ENCODE results near the gene C1R. TPM values are rescaled to one million over a fixed set of nuclear protein-coding genes. Genes with fewer than 3 reads are reported as not detected.
A peak's percentile ranks its signal among the peaks of the same experiment; 100 is the strongest.
"Not testable (repeated sequence)": the region's sequence is repeated elsewhere in the genome, so short reads cannot be mapped to it uniquely, and the experiment has no call there.

The C1R gene
- total and polyA plus RNA-seq, 4 donors: 148 to 1,570 (median 964) TPM

- ATAC-seq (ENCODE audit: low FRiP score): no peak
- intact Hi-C loops (cut with DNase I): no loop called here
- no peak for DNase-seq
- H3K27me3 ChIP-seq (ENCODE audit: control insufficient read depth in 1 of 2, insufficient read depth in 2 of 2, low read length in 1 of 2): no peaks in the 10 kb centered on the region
- WGBS, 2 donors: 68% methylated on average over 3 of the region's 3 CpGs
- H3K4me1 ChIP-seq (ENCODE audit: control insufficient read depth in 1 of 2, insufficient read depth in 2 of 2, low read length in 2 of 2): no peaks in the 10 kb centered on the region
- no peaks in the 10 kb centered on the region for H3K9me3 ChIP-seq (ENCODE audit: control insufficient read depth, low read length)
- peaks cover 0 to 2% of the 10 kb centered on the region in 2 donors for H3K36me3 ChIP-seq (ENCODE audit: control insufficient read depth in 1 of 2, insufficient read depth in 2 of 2, low read length in 1 of 2)
- H3K27ac ChIP-seq (ENCODE audit: low read depth in 1 of 2, low read length in 2 of 2): no peak overlapping the region
- H3K4me3 ChIP-seq (ENCODE audit: low read length in 2 of 2): no peak overlapping the region
Observed at GRCh38 chr12:7064516-7064915, 27.7 kb downstream of the C1R start.

GRCh38 chr12:7061596-7061995, 30.6 kb downstream of the C1R start:
- DNase-seq: no peak
- Histone ChIP-seq H3K4me3 (ENCODE audit: low read length in 2 of 2) (no peak overlapping the region), H3K9me3 (ENCODE audit: control insufficient read depth, low read length) (no peaks in the 10 kb centered on the region), H3K36me3 (ENCODE audit: control insufficient read depth in 1 of 2, insufficient read depth in 2 of 2, low read length in 1 of 2) (peaks cover 0 to 2% of the 10 kb centered on the region in 2 donors), H3K4me1 (ENCODE audit: control insufficient read depth in 1 of 2, insufficient read depth in 2 of 2, low read length in 2 of 2) (no peaks in the 10 kb centered on the region), H3K27me3 (ENCODE audit: control insufficient read depth in 1 of 2, insufficient read depth in 2 of 2, low read length in 1 of 2) (no peaks in the 10 kb centered on the region), H3K27ac (ENCODE audit: low read depth in 1 of 2, low read length in 2 of 2) (no peak overlapping the region)
- 97% methylated on average over 7 of the region's 7 CpGs for WGBS, 2 donors
- intact Hi-C loops (cut with DNase I): loop anchor here (2.0 kb wide), 2 partner anchors 31 to 47 kb away; partner anchors contain the start of genes C1R (in 1 of the 2) and C1RL (in 1 of the 2)
- no peak for ATAC-seq (ENCODE audit: low FRiP score)

GRCh38 chr12:7061138-7061537, 31.1 kb downstream of the C1R start:
- DNase-seq: no peak
- H3K27ac ChIP-seq (ENCODE audit: low read depth in 1 of 2, low read length in 2 of 2): peak overlapping the region in 1 of 2 donors; percentile 9
- no peaks in the 10 kb centered on the region for H3K27me3 ChIP-seq (ENCODE audit: control insufficient read depth in 1 of 2, insufficient read depth in 2 of 2, low read length in 1 of 2)
- H3K4me3 ChIP-seq (ENCODE audit: low read length in 2 of 2): peak overlapping the region in 1 of 2 donors; percentile 34
- 79 to 82% methylated on average over 13 of the region's 13 CpGs for WGBS, 2 donors
- H3K36me3 ChIP-seq (ENCODE audit: control insufficient read depth in 1 of 2, insufficient read depth in 2 of 2, low read length in 1 of 2): no peaks in the 10 kb centered on the region
- H3K9me3 ChIP-seq (ENCODE audit: control insufficient read depth, low read length): no peaks in the 10 kb centered on the region
- H3K4me1 ChIP-seq (ENCODE audit: control insufficient read depth in 1 of 2, insufficient read depth in 2 of 2, low read length in 2 of 2): no peaks in the 10 kb centered on the region
- ATAC-seq (ENCODE audit: low FRiP score): no peak
- intact Hi-C loops (cut with DNase I): loop anchor here (2.0 kb wide), 2 partner anchors 32 to 48 kb away; partner anchors contain the start of genes C1R (in 1 of the 2) and C1RL (in 1 of the 2)

GRCh38 chr12:7060353-7060954, 31.8 kb downstream of the C1R start, which contains the start of gene C1S:
C1S (plus strand) TSS chr12:7060718; CDS start chr12:7061913, 1,195 bp downstream.
- Histone ChIP-seq H3K9me3 (ENCODE audit: control insufficient read depth, low read length) (no peaks in the 10 kb centered on the region), H3K4me1 (ENCODE audit: control insufficient read depth in 1 of 2, insufficient read depth in 2 of 2, low read length in 2 of 2) (no peaks in the 10 kb centered on the region), H3K27ac (ENCODE audit: low read depth in 1 of 2, low read length in 2 of 2) (peak within 1 kb of the TSS in 1 of 2 donors; percentile 71), H3K4me3 (ENCODE audit: low read length in 2 of 2) (peak within 1 kb of the TSS in 1 of 2 donors; percentile 34), H3K27me3 (ENCODE audit: control insufficient read depth in 1 of 2, insufficient read depth in 2 of 2, low read length in 1 of 2) (no peaks in the 10 kb centered on the region), H3K36me3 (ENCODE audit: control insufficient read depth in 1 of 2, insufficient read depth in 2 of 2, low read length in 1 of 2) (no peaks in the 10 kb centered on the region)
- intact Hi-C loops (cut with DNase I): loop anchor here (1.0 to 2.0 kb wide), 4 partner anchors 32 to 49 kb away; partner anchors contain the start of genes C1R (in 2 of the 2) and C1RL (in 2 of the 2)
- ATAC-seq (ENCODE audit: low FRiP score) (peak; percentile 96), DNase-seq (peak; percentile 86 to 87)
- WGBS, 2 donors: 2 to 6% methylated on average over 10 of the region's 10 CpGs

- peak overlapping the region in 1 of 2 donors; percentile 71 for H3K27ac ChIP-seq (ENCODE audit: low read depth in 1 of 2, low read length in 2 of 2)
- intact Hi-C loops (cut with DNase I): loop anchor here (1.0 to 2.0 kb wide), 4 partner anchors 33 to 50 kb away; partner anchors contain the start of genes C1R (in 2 of the 2) and C1RL (in 2 of the 2)
- H3K4me3 ChIP-seq (ENCODE audit: low read length in 2 of 2): no peak overlapping the region
- no peak for DNase-seq
- no peak for ATAC-seq (ENCODE audit: low FRiP score)
- 96 to 97% methylated on average over 4 of the region's 4 CpGs for WGBS, 2 donors
- no peaks in the 10 kb centered on the region for H3K27me3 ChIP-seq (ENCODE audit: control insufficient read depth in 1 of 2, insufficient read depth in 2 of 2, low read length in 1 of 2)
- H3K9me3 ChIP-seq (ENCODE audit: control insufficient read depth, low read length): no peaks in the 10 kb centered on the region
- no peaks in the 10 kb centered on the region for H3K4me1 ChIP-seq (ENCODE audit: control insufficient read depth in 1 of 2, insufficient read depth in 2 of 2, low read length in 2 of 2)
- no peaks in the 10 kb centered on the region for H3K36me3 ChIP-seq (ENCODE audit: control insufficient read depth in 1 of 2, insufficient read depth in 2 of 2, low read length in 1 of 2)
Observed at GRCh38 chr12:7059780-7060179, 32.5 kb downstream of the C1R start.

GRCh38 chr12:7058850-7059395, 33.3 kb downstream of the C1R start:
- Histone ChIP-seq H3K9me3 (ENCODE audit: control insufficient read depth, low read length) (no peaks in the 10 kb centered on the region), H3K36me3 (ENCODE audit: control insufficient read depth in 1 of 2, insufficient read depth in 2 of 2, low read length in 1 of 2) (no peaks in the 10 kb centered on the region), H3K27ac (ENCODE audit: low read depth in 1 of 2, low read length in 2 of 2) (no peak overlapping the region), H3K4me3 (ENCODE audit: low read length in 2 of 2) (no peak overlapping the region), H3K27me3 (ENCODE audit: control insufficient read depth in 1 of 2, insufficient read depth in 2 of 2, low read length in 1 of 2) (no peaks in the 10 kb centered on the region), H3K4me1 (ENCODE audit: control insufficient read depth in 1 of 2, insufficient read depth in 2 of 2, low read length in 2 of 2) (no peaks in the 10 kb centered on the region)
- DNase-seq (no peak), ATAC-seq (ENCODE audit: low FRiP score) (no peak)
- 93 to 94% methylated on average over 9 of the region's 9 CpGs for WGBS, 2 donors
- intact Hi-C loops (cut with DNase I): no loop called here

GRCh38 chr12:7058163-7058845, 33.9 kb downstream of the C1R start:
- Histone ChIP-seq H3K4me3 (ENCODE audit: low read length in 2 of 2) (no peak overlapping the region), H3K36me3 (ENCODE audit: control insufficient read depth in 1 of 2, insufficient read depth in 2 of 2, low read length in 1 of 2) (no peaks in the 10 kb centered on the region), H3K9me3 (ENCODE audit: control insufficient read depth, low read length) (no peaks in the 10 kb centered on the region), H3K27ac (ENCODE audit: low read depth in 1 of 2, low read length in 2 of 2) (no peak overlapping the region), H3K4me1 (ENCODE audit: control insufficient read depth in 1 of 2, insufficient read depth in 2 of 2, low read length in 2 of 2) (no peaks in the 10 kb centered on the region), H3K27me3 (ENCODE audit: control insufficient read depth in 1 of 2, insufficient read depth in 2 of 2, low read length in 1 of 2) (no peaks in the 10 kb centered on the region)
- WGBS, 2 donors: 85 to 86% methylated on average over 3 of the region's 3 CpGs
- no peak for ATAC-seq (ENCODE audit: low FRiP score)
- intact Hi-C loops (cut with DNase I): no loop called here
- DNase-seq: peak in 1 of 2 donors; percentile 77

- H3K27ac ChIP-seq (ENCODE audit: low read depth in 1 of 2, low read length in 2 of 2); H3K27me3 ChIP-seq (ENCODE audit: control insufficient read depth in 1 of 2, insufficient read depth in 2 of 2, low read length in 1 of 2); H3K4me1 ChIP-seq (ENCODE audit: control insufficient read depth in 1 of 2, insufficient read depth in 2 of 2, low read length in 2 of 2); intact Hi-C loops (cut with DNase I); DNase-seq; H3K36me3 ChIP-seq (ENCODE audit: control insufficient read depth in 1 of 2, insufficient read depth in 2 of 2, low read length in 1 of 2); H3K4me3 ChIP-seq (ENCODE audit: low read length in 2 of 2); ATAC-seq (ENCODE audit: low FRiP score); H3K9me3 ChIP-seq (ENCODE audit: control insufficient read depth, low read length): not testable (repeated sequence)
- WGBS, 2 donors: 92 to 93% methylated on average over 2 of the region's 2 CpGs
Observed at GRCh38 chr12:7055736-7056135, 36.5 kb downstream of the C1R start.
